Peyer's patch (tissue), 4 donors: Measurements from ENCODE around the gene CSRP1. TPM values are rescaled to one million over a fixed set of nuclear protein-coding genes. Genes with fewer than 3 reads are reported as not detected.
"Not testable (repeated sequence)": the region's sequence is repeated elsewhere in the genome, so short reads cannot be mapped to it uniquely, and the experiment has no call there.

Experiments used
- DNase-seq, 3 donors: peaks; one replicate each; pipeline ENCODE4 v3.0.0-alpha.2; 2017 to 2019
- H3K27ac ChIP-seq, 4 donors: fragments of 200-600 bp; sonication (generic); one replicate each; pipeline ENCODE4 v1.5.1; 2016 to 2019
- H3K27me3 ChIP-seq, 2 donors: fragments of 200-600 bp; sonication (generic); one replicate each; pipeline ENCODE4 v1.5.1; 2019
- H3K36me3 ChIP-seq, 3 donors: fragments of 200-600 bp; sonication (generic); one replicate each; pipeline ENCODE4 v1.5.1; 2016 to 2019
- H3K4me1 ChIP-seq, 4 donors: fragments of 200-600 bp; sonication (generic); one replicate each; pipeline ENCODE4 v1.5.1; 2016 to 2019
- H3K4me3 ChIP-seq, 4 donors: fragments of 200-600 bp; sonication (generic); 1 replicate in 3 of 4; 2 replicates in 1 of 4; pipeline ENCODE4 v1.5.1; 2016 to 2019; ENCODE audit warnings: mild to moderate bottlenecking in 1 of 4
- H3K9me3 ChIP-seq, 4 donors: fragments of 200-600 bp; sonication (generic); one replicate each; pipeline ENCODE4 v1.5.1; 2016 to 2019; ENCODE audit warnings: mild to moderate bottlenecking in 1 of 4
- CTCF ChIP-seq, 6 experiments: fragments of 450-650 bp in 4 of 6; fragments of 200-600 bp in 2 of 6; sonication (generic) in 1 of 6; IDR thresholded peaks; one replicate each; pipeline ENCODE4 v1.5.1; 2017 to 2019; ENCODE audit warnings: antibody characterized with exemption in 6 of 6, mild to moderate bottlenecking in 3 of 6, moderate library complexity in 1 of 6
- POLR2A ChIP-seq, 2 donors: fragments of 450-650 bp; IDR thresholded peaks; one replicate each; pipeline ENCODE4 v1.5.1; 2017; ENCODE audit warnings: antibody characterized with exemption in 2 of 2, mild to moderate bottlenecking in 2 of 2, moderate library complexity in 2 of 2
- total RNA-seq, 4 donors: library from RNA; depleted of rRNA; stranded (reverse); fragments of >200 nt; gene quantifications; one replicate each; pipeline ENCODE4 v1.1.0, GENCODE V29; 2016

The CSRP1 gene
- total RNA-seq, 4 donors from 2014 or later: 139 to 306 (median 160) TPM

DNA sequence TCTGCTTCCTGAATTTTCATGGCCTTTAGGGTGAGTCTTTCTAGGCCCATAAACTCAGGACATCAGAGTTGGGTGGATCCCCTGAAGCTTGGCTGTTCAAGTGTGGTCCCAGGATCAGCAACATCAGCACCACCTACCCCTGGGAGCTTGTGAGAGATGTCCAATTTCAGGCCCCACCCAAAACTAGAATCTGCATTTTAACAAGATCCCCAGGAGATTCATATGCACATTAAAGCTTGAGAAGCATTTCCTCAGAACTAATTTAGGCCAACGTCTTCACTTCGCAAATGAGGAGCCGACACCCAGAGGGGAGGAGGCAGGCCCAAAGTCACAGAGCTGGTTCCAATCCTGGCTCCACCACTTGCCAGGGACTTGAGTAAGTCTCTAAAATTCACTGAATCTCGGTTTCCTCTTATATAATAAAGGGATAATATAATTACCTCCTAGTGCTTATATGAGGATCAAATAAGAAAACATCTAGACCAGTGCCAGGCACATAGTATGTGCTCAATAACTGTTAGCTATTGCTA lies 27.7 kb downstream of the CSRP1 start:
- H3K27ac ChIP-seq: no peak overlapping the region
- no peaks in the 10 kb centered on the region for H3K27me3 ChIP-seq
- TF ChIP-seq POLR2A (IDR thresholded peaks at IDR 0.05) (no peak), CTCF (IDR thresholded peaks at IDR 0.05) (no peak)
- H3K9me3 ChIP-seq: no peaks in the 10 kb centered on the region
- peaks cover 4 to 36% (median 13%) of the 10 kb centered on the region in 4 donors for H3K4me1 ChIP-seq
- no peak for DNase-seq
- no peak overlapping the region for H3K4me3 ChIP-seq
- H3K36me3 ChIP-seq: peaks cover 0 to 10% (median 0%) of the 10 kb centered on the region in 3 donors

DNA sequence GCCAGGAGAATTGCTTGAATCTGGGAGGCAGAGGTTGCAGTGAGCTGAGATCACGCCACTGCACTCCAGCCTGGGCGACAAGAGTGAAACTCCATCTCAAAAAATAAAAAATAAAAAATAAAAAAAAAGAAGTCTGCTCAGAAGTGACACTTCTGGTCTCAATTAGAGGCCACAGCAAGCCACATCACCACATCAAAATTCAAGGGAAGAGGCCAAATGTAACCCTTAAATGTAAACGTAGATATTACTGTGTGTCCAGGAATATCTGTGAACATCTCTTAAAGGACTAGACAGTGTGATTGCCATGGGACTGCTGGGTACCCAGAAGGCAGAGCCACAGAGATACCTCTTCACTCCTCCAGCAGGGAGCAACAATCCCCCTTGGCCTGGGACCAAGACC lies 28.3 kb downstream of the CSRP1 start:
- H3K27ac ChIP-seq, H3K4me3 ChIP-seq, DNase-seq, H3K36me3 ChIP-seq, H3K27me3 ChIP-seq, H3K9me3 ChIP-seq: not testable (repeated sequence)
- peaks cover 4 to 36% (median 13%) of the 10 kb centered on the region in 4 donors for H3K4me1 ChIP-seq

- H3K36me3 ChIP-seq: no peaks in the 10 kb centered on the region
- no peaks in the 10 kb centered on the region for H3K9me3 ChIP-seq
- H3K4me3 ChIP-seq: no peak overlapping the region
- no peak for DNase-seq
- no peaks in the 10 kb centered on the region for H3K27me3 ChIP-seq
- H3K4me1 ChIP-seq: peaks cover 4 to 27% (median 10%) of the 10 kb centered on the region in 4 donors
- H3K27ac ChIP-seq: no peak overlapping the region
- no peak for TF ChIP-seq POLR2A (IDR thresholded peaks at IDR 0.05)
Observed at GRCh38 chr1:201476670-201477344, 30.1 kb downstream of the CSRP1 start.

DNA sequence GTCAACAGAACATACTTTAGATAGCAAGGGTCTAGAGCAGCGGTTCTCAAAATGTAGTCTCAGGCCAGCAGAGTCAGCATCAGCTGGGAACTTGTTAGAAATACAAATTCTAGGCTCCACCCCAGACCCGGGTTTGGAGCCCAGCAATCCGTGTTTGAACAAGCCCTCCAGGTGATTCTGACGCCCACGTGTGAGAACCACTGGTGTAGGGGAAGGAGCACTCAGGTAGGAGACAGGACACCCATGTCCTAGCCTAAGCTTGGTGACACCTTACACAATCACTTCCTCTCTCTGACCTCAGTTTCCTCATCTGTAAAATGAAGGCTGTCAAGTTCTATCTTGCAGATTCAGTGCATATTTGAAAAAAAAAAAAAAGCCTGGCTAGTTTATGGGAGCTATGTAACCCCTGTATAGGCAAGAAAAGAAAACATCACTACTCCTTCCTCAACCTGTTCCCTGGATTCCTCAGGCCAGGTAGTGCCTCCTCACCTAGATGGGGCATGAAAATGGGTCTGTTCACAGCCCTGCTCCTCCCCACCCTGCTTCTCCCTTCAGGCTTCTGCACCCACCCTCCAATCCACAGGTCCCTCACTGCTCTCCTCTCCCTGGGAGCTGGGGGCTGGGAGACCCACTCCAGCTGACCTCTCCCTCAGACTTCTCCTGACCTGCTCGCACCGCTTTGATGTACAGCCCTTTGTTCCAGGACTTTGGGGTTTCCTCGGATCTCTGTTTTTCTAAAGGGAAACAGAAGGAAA lies 30.8 kb downstream of the CSRP1 start:
- Histone ChIP-seq H3K27me3 (no peaks in the 10 kb centered on the region), H3K27ac (no peak overlapping the region), H3K4me3 (no peak overlapping the region), H3K36me3 (no peaks in the 10 kb centered on the region), H3K4me1 (peaks cover 2 to 19% (median 3%) of the 10 kb centered on the region in 4 donors), H3K9me3 (no peaks in the 10 kb centered on the region)
- no peak for TF ChIP-seq CTCF (IDR thresholded peaks at IDR 0.05)
- no peak for TF ChIP-seq POLR2A (IDR thresholded peaks at IDR 0.05)
- no peak for DNase-seq

GRCh38 chr1:201475130-201475529 lies 31.8 kb downstream of the CSRP1 start:
- no peak for DNase-seq

GRCh38 chr1:201473296-201473695 lies 33.6 kb downstream of the CSRP1 start:
- H3K9me3 ChIP-seq: no peaks in the 10 kb centered on the region
- H3K4me1 ChIP-seq: peaks cover 0 to 17% (median 4%) of the 10 kb centered on the region in 4 donors
- no peak for DNase-seq
- H3K27ac ChIP-seq: no peak overlapping the region
- H3K27me3 ChIP-seq: no peaks in the 10 kb centered on the region
- H3K36me3 ChIP-seq: no peaks in the 10 kb centered on the region
- no peak for TF ChIP-seq POLR2A (IDR thresholded peaks at IDR 0.05)
- no peak for TF ChIP-seq CTCF (IDR thresholded peaks at IDR 0.05)
- no peak overlapping the region for H3K4me3 ChIP-seq

More at GRCh38 chr1:201475130-201475529, 31.8 kb downstream of the CSRP1 start:
- no peak for TF ChIP-seq POLR2A (IDR thresholded peaks at IDR 0.05)
- no peak for TF ChIP-seq CTCF (IDR thresholded peaks at IDR 0.05)
- Histone ChIP-seq H3K27ac (no peak overlapping the region), H3K4me1 (peaks cover 0 to 10% (median 0%) of the 10 kb centered on the region in 4 donors), H3K4me3 (no peak overlapping the region), H3K27me3 (no peaks in the 10 kb centered on the region), H3K9me3 (no peaks in the 10 kb centered on the region), H3K36me3 (no peaks in the 10 kb centered on the region)

DNA sequence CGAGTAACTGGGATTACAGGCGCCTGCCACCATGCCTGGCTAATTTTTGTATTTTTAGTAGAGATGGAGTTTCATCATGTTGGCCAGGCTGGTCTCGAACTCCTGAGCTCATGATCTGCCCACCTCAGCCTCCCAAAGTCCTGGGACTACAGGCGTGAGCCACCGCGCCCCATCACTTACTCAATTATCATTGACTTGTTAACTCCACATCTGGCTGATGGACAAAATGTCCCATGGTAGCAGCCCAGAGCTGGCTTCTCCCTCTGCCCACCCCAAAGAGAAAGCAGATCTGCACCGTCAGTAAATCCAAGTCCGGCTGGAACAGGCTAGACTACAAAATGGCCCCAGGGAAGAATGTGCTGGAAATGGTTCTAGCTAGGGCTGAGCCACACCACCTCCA lies 34.6 kb downstream of the CSRP1 start:
- H3K36me3 ChIP-seq, H3K9me3 ChIP-seq, H3K4me3 ChIP-seq, H3K27me3 ChIP-seq, H3K27ac ChIP-seq, DNase-seq: not testable (repeated sequence)
- peaks cover 0 to 17% (median 4%) of the 10 kb centered on the region in 4 donors for H3K4me1 ChIP-seq
